ENCODE results near the gene PAQR5.

DNA sequence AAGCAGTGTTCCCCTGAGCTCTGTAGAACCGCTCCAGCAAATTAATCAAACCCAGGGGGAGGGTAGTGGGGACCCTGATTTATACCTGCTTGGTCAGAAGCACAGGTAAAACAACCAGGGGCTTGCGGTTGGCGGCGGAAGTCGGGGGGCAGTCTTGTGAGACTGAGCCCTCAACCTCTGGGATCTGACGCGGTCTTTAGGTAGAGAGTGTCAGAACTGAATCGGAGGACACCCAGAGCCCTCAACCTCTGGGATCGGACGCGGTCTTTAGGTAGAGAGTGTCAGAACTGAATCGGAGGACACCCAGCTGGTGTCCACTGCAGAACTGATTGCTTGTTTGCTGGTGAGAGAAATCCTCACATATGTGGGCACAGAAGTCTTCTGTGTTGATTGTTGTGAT, 12.9 kb upstream of the PAQR5 start:
- TF ChIP-seq, protein P1, sequence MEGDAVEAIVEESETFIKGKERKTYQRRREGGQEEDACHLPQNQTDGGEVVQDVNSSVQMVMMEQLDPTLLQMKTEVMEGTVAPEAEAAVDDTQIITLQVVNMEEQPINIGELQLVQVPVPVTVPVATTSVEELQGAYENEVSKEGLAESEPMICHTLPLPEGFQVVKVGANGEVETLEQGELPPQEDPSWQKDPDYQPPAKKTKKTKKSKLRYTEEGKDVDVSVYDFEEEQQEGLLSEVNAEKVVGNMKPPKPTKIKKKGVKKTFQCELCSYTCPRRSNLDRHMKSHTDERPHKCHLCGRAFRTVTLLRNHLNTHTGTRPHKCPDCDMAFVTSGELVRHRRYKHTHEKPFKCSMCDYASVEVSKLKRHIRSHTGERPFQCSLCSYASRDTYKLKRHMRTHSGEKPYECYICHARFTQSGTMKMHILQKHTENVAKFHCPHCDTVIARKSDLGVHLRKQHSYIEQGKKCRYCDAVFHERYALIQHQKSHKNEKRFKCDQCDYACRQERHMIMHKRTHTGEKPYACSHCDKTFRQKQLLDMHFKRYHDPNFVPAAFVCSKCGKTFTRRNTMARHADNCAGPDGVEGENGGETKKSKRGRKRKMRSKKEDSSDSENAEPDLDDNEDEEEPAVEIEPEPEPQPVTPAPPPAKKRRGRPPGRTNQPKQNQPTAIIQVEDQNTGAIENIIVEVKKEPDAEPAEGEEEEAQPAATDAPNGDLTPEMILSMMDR (IDR thresholded peaks at IDR 0.05; ENCODE audit: low read depth, low read length, missing input control): no peak
- TF ChIP-seq SP1 (IDR thresholded peaks at IDR 0.05) (no peak), RAD21 (IDR thresholded peaks at IDR 0.05) (no peak), MAX (IDR thresholded peaks at IDR 0.05) (no peak)

Measured in liver (tissue), 3 donors.